ENCODE data around the gene SNTB2.
"Not testable (repeated sequence)": the region's sequence is repeated elsewhere in the genome, so short reads cannot be mapped to it uniquely, and the experiment has no call there.

SNTB2 gene

DNA sequence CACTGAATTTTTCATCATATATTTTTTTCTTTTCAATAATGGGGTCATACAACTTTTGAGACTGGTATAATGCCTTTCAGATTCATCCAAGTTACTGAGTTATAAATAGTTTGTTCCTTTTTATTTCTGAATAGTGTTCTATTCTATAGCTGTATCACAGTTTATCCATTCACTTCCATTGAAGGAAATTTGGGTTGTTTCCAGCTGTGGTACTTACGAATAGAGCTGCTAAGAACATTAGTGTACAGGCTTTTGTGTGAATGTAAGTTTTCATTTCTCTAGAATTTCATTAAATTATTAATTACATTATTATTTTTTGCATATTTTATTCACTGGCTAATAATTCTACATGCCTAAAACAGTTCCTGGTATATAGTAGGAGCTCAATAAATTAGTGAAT, 52.9 kb downstream of the SNTB2 start:
- no peak for DNase-seq

DNA sequence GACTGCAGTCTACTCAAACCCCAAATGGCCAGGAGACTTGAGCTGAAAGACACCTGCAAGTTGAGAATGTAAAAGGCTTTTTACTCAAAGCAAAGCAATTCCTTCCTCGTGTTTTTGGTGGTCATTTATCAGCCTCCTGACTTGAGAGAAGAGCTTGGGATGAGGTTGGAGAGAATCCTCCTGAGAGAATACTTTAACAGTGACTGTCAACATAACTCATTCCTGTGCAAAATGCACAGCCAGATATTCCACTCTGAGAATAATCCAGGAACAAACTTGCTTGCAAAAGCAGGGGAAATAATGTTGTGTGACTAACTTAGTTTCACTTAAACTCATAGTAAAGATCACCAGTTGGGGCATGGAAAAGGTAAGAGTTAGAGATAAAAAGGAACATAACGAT, 53.4 kb downstream of the SNTB2 start:
- DNase-seq: no peak

DNA sequence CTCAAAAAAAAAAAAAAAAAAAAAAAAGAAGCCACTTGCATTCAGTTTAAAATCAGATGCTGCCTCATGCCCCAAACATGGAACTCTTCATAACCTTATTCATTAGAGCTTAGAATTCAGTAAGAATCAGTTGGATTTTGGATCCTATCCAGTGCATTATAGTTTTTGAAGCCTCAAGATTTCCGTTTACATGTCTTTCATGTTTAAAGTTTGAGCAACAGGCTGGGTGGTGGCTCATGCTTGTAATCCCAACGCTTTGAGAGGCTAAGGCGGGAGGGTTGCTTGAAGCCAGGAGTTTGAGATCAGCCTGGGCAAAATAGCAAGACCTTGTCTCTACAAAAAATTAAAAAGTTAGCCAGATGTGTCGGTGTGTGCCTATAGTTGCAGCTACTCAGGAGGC, 55.0 kb downstream of the SNTB2 start:
- no peak for DNase-seq

- DNase-seq: no peak
These were observed 56.5 kb downstream of the SNTB2 start for GRCh38 chr16:69243479-69243878.

DNA sequence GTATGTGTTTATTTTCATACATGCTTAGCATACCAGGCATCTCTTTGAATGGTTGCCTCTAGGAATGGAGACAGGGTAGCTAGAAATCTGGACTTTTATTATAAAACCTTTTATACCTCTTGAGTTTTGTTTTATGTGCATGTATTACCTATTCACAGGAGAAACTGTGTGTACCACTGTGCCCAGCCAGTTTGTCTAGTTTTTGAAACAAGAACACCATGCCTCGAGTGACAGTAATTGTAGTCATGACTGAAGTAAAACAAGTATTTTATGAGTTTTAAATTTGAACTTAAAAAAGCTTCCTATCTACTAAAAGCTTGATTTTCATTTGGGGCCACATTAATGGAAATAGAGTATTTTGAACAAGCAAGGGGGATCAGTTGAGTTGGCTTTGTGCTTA, 57.4 kb downstream of the SNTB2 start:
- DNase-seq: no peak

GRCh38 chr16:69250081-69250480, 63.1 kb downstream of the SNTB2 start:
- DNase-seq: no peak

- no peak for DNase-seq
These were observed 66.9 kb downstream of the SNTB2 start for GRCh38 chr16:69253870-69254341.

DNA sequence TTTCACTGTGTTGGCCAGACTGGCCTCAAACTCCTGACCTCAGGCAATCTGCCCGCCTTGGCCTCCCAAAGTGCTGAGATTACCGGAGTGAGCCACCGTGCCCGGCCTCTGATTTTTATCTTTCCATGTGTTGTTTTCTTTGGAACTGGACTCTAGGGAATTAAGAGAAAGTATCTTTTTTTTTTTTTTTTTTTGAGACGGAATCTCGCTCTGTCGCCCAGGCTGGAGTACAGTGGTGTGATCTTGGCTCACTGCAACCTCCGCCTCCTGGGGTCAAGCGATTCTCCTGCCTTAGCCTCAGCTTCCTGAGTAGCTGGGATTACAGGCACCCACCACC, 72.4 kb downstream of the SNTB2 start:
- DNase-seq: peak; percentile 49

- DNase-seq: peak; percentile 7
These were observed 73.1 kb downstream of the SNTB2 start for GRCh38 chr16:69260019-69260418.

DNA sequence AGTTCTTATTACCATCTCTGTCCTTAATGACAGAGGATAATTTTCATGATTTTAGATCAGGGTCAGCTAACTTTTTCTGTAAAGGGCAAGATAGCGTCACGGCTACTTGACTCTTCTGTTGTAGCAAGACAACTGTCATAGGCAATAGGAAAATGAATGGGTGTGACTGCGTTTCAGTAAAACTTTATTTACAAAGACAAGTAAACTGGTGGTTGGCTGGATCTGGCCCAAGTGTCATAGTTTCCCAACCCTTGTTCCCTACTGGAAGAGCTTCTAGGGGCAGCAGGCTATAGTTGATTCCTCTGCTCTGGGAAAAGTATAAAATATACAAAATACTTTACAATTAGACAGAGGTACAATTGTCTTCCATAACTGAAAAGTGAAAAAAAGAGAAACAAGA, 73.5 kb downstream of the SNTB2 start:
- DNase-seq: no peak

DNA sequence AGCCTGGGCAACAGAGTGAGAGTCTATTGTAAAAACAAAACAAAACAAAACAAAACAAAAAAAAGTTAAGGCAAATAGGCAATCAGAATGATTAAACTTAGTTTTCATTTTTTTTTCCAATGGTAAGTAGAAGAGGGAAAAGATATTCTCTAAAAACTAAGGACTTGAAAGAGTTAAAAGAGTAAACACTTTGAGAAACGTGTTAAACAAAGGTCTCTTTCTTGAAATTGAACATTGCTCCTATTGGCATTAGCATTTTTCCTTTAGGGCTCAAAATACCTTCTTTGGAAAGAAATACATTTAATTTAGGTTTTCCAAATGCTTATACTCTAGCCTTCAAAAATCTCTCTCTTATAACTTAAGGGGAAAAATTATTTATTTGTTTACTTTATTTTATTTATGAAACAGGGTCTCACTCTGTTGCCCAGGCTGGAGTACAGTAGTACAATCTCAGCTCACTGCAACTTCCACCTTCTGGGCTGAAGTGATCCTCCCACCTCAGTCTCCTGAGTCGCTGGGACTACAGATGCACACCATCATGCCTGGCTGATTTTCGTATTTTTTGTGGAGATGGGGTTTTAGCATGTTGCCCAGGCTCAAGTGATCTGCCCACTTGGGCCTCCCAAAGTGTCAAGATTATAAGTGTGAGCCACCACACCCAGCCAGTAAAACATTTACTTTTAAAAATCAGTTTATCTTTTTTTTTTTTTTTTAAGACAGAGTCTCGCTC, 79.5 kb downstream of the SNTB2 start:
- no peak for DNase-seq

DNA sequence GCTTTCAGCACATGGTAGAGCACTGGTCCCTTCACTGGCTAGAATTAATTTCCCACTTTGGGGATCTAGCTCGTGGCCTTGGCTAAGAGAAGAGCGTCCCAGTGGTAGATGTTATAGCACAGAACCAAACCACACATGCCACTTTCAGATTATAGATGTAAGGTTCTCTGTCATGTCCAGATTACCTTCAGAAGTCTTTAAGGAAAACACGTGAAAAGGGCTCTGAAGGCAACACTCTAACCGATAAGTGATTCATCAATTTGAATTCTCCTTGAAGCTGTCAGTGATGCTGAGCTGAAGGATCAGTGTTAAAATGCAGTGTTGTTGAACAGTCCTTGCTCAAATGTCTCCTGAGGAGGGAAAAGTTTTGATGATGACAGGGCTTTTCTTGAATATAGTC, 80.7 kb downstream of the SNTB2 start:
- DNase-seq: no peak

DNA sequence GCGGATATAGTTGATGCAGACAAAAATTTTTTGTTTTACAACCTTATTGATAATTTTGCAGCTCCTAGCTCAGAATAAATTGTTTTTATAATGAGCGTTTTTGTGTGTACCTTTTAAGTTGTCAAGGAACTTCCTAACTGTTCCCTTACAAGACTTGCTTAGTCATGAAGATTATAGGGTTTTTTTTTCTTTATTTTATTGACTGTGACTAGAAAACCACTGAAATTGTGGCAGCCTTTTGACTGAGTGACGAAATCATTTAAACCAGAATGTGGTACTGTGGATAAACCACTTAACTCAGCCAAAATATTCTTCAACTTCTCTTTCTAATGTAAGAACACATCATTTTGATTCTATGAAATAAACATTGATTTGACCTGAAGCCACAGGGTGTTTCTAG, 83.4 kb downstream of the SNTB2 start:
- no peak for DNase-seq

GRCh38 chr16:69270831-69271230, 83.9 kb downstream of the SNTB2 start:
- DNase-seq: no peak

GRCh38 chr16:69273009-69273408, 86.0 kb downstream of the SNTB2 start:
- DNase-seq: no peak

DNA sequence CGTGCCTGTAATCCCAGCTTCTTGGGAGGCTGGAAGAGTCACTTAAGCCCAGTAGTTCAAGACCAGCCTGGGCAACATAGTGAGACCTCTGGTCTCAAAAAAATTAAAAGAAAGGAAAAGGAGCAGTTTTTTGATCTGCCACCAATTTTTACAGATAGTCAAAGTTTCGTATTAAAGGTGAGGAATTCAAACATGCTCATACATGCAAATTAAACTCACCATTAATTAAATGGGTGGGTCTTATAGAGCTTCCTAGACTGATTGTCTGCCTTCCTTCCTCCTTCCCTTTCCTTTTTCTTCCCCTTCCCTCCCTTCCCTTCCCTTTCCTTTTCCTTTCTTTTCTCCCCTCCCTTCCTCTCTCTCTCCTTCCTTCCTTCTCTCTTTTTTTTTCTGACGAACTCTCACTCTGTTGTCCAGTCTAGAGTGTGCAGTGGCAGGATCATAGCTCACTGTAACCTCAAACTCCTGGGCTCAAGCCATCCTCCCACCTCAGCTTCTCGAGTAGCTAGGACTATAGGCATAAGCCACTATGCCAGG, 87.8 kb downstream of the SNTB2 start:
- DNase-seq: no peak

DNA sequence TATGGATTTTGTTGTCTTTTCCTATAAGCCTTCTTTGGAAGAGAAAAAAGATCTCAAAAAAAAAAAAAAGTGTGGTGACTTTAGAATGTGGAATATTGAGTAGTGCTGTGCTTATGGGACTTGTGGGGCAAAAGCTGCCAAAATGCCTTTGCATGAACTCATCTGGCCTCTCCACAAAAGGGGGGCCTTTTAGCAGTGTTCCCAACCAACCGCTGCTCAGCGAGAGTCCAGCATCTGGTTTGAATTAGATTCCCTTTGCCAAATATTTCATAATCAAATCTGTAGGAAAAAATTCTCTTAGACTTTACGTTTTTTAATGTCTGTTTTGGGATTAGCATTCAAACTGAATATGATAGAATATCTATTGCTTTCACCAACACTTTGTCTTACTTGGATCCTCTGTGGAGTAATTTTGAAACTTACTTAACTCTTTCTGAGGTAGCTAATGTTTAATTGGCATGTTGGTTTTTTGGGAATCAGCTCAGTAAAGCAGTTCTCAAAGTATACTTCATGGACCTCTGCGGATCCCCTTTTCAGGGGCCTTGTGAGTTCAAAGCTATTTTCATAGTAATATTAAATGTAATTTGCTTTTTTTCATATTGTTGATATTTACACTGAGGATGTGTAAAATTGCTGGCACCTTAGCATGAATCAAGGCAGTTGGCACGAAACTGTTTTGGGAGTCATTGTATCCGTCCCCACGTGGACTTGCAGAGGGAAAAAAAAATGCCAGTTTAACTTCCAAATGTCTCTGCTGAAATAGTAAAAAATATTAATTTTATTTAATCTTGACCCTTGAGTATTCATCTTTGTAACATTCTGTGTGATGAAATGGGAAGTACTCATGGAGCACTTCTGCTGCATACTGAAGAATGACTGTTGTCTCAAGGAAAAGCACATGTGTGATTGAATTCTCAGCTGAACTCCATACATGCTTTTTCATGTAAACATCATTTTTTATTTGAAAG, 89.5 kb downstream of the SNTB2 start:
- no peak for DNase-seq

GRCh38 chr16:69277413-69277812, 90.4 kb downstream of the SNTB2 start:
- DNase-seq: no peak

GRCh38 chr16:69283851-69284250, 96.9 kb downstream of the SNTB2 start:
- DNase-seq: no peak

DNA sequence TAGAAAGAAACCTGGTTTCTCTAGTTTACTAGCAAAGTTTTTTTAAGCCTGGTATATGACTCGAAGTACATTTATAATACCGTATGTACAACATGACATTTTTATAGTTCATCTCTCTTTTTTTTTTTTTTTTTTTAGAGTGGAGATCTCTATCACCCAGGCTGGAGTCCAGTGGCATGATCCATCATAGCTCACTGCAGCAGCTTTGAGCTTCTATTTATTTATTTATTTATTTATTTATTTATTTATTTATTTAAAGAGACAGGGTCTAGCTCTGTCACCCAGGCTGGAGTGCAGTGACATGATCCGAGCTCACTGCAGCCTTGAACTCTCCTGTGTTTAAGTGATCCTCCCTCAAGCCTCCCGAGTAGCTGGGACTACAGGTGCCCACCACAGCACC, 98.3 kb downstream of the SNTB2 start:
- DNase-seq: no peak

DNA sequence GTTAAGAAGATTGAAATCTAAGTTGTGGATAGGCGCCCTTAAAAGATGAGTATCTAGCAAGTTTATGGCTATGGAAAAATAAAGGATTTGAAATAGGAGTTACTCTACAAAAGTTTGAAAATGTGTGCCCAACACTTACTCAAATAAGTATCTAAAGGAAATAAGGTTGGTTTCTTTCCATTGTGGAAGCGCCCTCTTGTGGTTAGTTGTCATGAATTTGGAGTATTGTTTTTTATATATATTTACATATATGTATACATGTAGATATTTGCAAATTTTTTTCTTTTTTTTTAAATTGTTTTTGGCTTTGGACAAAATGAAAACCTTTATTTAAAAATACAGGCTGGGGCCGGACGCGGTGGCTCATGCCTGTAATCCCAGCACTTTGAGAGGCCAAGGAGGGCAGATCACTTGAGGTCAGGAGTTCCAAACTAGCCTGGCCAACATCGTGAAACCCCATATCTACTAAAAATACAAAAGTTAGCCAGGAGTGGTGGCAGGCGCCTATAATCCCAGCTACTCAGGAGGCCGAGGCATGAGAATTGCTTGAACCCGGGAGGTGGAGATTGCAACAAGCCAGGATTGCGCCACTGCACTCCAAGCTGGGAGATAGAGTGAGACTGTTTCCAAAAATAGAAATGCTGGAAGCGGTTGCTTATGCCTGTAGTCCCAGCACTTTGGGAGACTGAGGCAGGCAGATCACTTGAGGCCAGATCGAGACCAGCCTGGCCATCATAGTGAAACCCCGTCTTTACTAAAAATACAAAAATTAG, 100.2 kb downstream of the SNTB2 start:
- peak; percentile 52 for DNase-seq

GRCh38 chr16:69291657-69292056, 104.7 kb downstream of the SNTB2 start:
- not testable (repeated sequence) for DNase-seq

DNA sequence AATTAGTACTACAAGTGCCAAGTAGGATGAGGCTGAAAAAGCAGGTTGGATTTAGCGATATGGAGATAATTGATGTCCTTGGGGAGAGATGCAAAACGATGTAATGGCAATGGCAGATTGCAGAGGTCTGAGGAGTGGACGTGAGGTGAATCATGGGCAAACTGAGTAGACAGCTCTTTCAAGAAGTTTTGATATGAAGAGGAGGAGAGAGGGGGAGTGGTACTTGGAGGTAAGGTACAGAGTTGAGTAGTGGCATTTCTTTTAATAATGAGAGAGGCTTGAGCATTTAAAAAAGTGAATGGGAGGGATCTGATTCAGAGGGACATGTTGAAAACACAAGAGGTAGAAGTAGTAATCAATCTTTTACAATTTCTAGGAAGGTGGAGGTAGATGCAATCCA, 106.4 kb downstream of the SNTB2 start:
- DNase-seq: peak; percentile 50

Measured in NCI-H2171 treated with DMSO at 0.1 percent for 48 hours (cell line).